ENCODE results near the gene ZNF611.

DNA sequence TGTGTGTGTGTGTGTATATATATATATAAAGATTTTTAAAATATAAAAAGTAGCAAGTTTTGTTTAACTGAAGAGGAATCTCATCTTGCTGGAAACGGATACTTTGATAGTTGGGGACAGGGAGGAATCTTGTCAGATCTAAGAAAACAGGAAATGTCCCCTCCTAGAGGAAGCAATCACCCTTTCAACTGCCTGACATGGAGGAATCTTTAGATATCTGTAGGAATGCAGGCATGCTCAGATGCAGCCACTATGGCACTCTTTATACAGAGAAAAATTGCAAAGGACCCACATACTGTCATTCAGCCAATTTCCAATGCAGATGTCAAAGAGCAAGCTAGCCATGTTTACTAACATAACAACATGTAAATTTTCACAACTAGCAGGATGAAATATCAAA, 38.8 kb downstream of the ZNF611 start:
- TF ChIP-seq, protein P1, sequence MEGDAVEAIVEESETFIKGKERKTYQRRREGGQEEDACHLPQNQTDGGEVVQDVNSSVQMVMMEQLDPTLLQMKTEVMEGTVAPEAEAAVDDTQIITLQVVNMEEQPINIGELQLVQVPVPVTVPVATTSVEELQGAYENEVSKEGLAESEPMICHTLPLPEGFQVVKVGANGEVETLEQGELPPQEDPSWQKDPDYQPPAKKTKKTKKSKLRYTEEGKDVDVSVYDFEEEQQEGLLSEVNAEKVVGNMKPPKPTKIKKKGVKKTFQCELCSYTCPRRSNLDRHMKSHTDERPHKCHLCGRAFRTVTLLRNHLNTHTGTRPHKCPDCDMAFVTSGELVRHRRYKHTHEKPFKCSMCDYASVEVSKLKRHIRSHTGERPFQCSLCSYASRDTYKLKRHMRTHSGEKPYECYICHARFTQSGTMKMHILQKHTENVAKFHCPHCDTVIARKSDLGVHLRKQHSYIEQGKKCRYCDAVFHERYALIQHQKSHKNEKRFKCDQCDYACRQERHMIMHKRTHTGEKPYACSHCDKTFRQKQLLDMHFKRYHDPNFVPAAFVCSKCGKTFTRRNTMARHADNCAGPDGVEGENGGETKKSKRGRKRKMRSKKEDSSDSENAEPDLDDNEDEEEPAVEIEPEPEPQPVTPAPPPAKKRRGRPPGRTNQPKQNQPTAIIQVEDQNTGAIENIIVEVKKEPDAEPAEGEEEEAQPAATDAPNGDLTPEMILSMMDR (optimal IDR thresholded peaks at IDR 0.05 in 1 of 3, IDR thresholded peaks at IDR 0.05 in 1 of 3, conservative IDR thresholded peaks at IDR 0.05 in 1 of 3; ENCODE audit: extremely low read depth in 1 of 3, insufficient read depth in 2 of 3, low read length in 3 of 3) = no peak
- TF ChIP-seq EZH2 (IDR thresholded peaks at IDR 0.05; ENCODE audit: low read length) = no peak

All from keratinocyte (primary cell).